Endometrium (tissue), 2 donors: ENCODE results near the gene RRBP1.
"Not testable (repeated sequence)": the region's sequence is repeated elsewhere in the genome, so short reads cannot be mapped to it uniquely, and the experiment has no call there.

ENCODE experiments used
- FAIRE-seq: peaks from 2 replicates; lab custom pipeline; 2012; peaks lifted over from hg19 to GRCh38; lab: Jason Lieb, UNC
- donor health status: control.
- donor health status: control.

The RRBP1 gene

DNA sequence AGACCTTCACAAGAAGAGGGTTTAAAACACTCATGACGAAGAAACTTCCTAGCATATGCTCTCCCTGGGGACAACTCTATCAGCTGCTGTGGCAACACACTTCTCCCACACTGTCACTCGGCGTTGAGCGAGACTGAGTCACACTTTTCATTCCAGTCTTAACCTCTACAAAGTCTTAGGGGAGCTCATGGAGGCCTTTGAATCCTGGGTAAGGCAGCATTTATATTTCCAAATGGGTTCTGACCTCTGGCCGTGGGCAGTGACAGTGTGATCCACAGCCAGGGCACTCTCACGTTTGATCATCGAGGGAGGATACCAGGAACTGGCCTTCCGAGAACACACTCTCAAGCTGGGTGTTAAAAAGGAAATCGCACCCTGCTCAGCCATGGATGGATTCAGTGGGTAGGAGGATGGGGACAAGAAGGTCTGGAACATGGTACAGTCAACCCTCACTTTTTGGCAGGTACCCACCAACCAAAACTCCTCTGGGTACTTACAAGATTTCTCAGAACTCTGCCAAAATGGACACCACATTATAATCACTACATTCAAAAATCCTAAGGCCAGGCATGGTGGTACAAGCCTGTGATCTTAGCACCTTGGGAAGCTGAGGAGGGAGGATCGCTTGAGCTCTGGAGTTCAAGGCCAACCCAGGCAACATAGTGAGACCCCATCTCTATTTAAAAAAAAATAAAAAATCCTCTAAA lies 19.6 kb downstream of the RRBP1 start:
- no peak for FAIRE-seq

DNA sequence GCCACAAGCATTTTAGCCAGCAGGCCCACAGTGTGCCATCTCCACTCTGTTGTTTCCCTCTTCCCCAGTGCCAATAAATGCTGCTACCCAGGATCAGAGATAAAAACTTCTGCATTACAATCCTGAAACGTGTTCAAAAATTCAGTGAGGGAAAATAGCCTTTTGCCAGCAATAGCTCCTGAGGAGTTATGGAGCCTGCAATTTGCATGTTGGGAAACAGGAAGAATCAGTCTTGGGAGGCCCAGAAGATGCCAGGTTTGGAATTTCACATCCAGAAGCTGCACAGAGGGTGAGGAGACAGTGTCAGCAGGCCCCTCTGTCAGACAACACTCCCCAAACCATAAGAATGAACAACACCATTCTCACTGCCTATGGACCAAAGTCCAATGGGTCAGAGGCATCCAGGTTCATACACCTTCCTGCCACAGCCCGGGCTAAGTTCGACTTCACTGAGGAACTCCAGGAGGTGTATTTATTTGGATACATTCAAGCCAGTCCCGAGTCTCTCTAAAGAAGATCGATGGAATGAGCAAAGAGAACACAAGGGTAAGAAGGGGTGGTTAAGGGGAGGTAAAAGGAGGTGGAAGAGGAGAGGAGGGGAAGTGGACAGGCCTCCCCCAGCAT lies 20.8 kb downstream of the RRBP1 start:
- no peak for FAIRE-seq

- no peak for FAIRE-seq
These were observed 21.4 kb downstream of the RRBP1 start for GRCh38 chr20:17660667-17661066.

GRCh38 chr20:17659801-17660200 lies 22.2 kb downstream of the RRBP1 start:
- no peak for FAIRE-seq

GRCh38 chr20:17659344-17659743 lies 22.7 kb downstream of the RRBP1 start:
- FAIRE-seq: not testable (repeated sequence)

- FAIRE-seq: no peak
These were observed 23.4 kb downstream of the RRBP1 start for GRCh38 chr20:17658648-17658993.

GRCh38 chr20:17657898-17658647 lies 24.0 kb downstream of the RRBP1 start:
- no peak for FAIRE-seq

- no peak for FAIRE-seq
These were observed 24.8 kb downstream of the RRBP1 start for GRCh38 chr20:17657079-17657825.

DNA sequence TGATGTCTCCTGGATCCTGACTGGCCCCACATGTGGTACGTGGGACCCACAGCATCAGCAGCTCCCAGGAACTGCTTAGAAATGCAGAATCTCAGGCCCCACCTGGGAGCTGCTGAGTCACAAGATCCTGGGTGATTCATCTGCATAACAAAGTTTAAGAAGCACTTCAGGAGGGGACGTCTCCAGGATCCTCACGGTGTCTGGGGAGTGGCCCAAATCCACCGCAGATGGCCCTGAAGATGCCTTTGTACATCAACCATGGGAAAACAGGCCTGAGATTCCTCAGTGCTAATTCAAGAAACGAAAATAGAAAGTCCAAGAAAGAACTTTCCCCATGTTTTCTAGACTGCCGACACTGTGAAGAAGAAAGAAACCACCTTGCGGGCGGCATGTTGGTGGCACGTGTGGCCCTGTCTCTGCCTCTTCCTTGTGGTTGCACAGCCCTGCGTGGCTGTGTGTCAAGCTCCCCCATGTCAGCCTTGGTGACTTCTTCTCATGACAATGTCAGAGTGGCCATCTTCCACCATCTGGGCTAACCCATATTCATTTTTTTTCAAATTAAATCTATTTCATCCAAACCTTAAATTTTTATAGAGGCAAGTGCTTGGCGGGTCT lies 26.1 kb downstream of the RRBP1 start:
- FAIRE-seq: no peak

- no peak for FAIRE-seq
These were observed 26.8 kb downstream of the RRBP1 start for GRCh38 chr20:17655286-17655651.

DNA sequence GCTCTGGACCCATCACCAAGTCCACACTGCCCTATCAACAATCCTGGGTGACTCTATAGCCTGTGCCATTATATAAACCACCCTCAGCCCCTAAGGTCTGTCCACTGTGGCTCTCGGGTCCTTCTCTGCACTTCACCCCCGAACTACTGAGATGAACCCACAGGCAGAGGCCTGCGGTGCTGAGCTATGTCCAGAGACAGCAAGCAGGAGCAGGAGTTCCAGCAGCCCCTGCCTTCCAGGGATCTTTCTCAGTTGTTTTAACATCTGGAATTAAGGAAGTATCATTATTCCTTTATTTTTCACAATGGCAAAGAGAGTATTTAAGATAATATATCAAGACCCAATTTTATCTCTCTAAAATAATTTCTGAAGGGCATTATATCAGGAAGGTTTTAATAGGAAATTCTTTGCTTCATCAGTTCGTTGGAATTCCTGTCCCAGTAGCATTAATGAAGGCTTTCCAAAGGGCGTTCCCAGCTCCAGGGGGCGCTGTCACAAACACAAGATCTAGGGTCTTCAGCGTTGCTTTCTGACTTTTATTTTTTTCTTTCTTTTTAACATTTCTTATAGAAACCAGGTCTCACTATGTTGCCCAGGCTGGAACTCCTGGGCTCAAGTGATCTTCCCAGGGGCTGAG lies 27.3 kb downstream of the RRBP1 start:
- no peak for FAIRE-seq

- no peak for FAIRE-seq
These were observed 28.0 kb downstream of the RRBP1 start for GRCh38 chr20:17653835-17654648.

DNA sequence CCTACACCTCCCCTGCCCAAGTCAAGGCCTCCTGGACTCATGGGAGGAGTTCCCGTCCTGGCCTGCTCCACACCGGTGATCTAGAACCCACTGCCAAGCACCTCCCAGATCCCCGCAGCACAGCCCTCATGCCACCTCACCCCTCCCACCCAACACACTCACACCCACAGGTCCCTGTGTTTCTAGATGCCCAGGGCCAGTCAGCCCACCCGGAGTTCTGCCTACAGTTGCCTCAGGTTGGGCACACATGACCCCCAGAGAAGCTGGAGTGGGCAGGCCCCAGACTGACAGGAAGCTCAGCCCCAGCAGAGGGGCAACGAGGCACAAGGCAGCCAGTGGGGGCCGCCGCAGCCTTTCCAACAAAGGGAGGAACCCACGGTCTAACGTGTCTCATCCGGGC lies 29.6 kb downstream of the RRBP1 start:
- FAIRE-seq: no peak

GRCh38 chr20:17651760-17652388 lies 30.2 kb downstream of the RRBP1 start:
- FAIRE-seq: no peak

DNA sequence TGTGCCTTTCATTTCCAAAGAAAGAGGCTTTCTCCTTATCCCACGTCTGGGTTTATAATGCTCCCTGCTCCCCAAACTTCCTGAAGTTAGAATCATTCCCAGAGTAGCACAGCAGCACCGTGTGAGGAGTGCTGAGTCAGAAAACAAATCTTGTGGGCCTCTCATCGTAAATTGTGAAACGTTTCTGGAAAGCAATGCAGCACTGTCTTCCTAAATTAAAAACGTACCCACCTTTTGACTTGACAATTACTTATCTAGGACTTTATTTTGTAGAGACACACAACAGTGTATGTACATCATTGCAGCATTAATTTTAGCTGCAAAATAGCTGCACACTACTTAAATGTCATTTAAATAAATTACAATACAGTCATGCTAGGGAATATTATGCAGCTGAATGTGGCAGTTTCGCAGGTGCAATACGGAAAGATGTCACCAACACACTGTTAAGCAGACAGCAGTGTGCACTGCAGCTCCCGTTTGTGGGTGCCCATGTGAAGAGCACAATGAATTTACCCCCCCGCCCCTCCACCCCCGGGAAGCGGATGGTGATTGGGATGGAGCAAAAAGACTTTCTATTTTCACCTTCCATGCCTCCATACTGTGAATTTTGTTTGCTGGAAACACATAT lies 30.8 kb downstream of the RRBP1 start:
- FAIRE-seq: no peak

DNA sequence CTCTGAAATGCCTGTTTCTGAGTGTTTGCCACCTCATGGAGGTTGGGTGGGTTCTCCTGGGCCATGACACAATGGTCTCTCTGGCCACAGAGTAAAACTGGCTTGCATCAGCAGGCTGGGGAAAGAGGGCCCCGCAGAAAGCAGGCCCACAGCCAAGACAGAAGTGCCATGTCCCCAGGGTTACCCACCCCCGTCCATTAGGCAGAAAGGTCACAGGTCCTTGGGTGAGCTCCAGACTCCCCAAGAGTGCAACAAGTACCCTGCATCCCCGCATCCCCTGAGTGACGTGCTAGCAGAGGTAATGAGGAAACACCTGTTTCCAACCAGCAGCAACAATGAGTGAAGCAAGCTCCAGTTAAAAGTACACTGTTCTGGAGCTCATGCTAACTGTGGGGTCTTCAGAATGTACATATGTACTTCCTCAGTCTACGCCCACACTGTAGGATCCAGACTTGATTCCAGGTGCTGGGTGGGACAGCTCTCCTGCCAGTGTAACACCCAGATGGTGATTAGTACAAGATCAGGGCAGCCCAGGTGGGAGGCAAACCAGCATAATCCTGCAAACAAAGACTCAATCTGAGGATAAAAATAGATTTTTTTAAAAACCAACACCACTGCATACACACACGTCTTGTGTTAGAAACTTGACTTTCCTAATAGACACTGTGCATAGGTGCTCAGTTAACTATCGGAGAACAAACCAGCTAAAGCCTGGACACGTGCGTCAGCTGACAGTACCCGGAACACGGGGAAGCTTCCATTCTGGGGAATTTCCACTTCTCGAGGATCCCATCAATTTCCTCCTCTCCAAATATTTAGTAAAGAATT lies 31.5 kb downstream of the RRBP1 start:
- no peak for FAIRE-seq

GRCh38 chr20:17648791-17649730 lies 33.0 kb downstream of the RRBP1 start:
- no peak for FAIRE-seq

DNA sequence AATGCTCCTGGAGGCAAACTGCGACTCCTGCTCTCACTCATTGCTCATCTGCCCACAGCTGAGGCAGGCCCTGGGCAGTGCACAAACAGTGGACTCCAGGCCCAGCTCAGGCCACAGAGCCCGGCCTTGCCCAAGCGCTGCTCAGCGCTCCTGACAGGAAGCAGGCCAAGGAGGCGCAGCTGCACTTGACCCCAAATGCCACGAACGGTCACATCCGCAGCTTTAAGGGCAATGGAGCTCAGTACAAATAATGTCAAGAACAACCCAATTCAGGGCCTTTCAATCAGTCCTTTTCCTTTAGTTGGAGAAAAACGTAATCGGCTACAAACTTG lies 33.8 kb downstream of the RRBP1 start:
- no peak for FAIRE-seq
